SK-N-SH (cell line): ENCODE results near the gene SYNJ1. TPM values are rescaled to one million over a fixed set of nuclear protein-coding genes. Genes with fewer than 3 reads are reported as not detected.

Experiments used
- EZH2phosphoT487 ChIP-seq: fragments of 200-600 bp; sonication (generic); IDR thresholded peaks from 2 replicates; pipeline ENCODE4 v1.6.1; 2017; ENCODE audit warnings: low read depth, mixed run types, mild to moderate bottlenecking, antibody characterized with exemption, moderate library complexity, borderline replicate concordance
- FOSL2 ChIP-seq: IDR thresholded peaks from 2 replicates; pipeline ENCODE4 v1.4.0; 2012; ENCODE audit warnings: low read depth, mild to moderate bottlenecking, moderate library complexity, borderline replicate concordance
- JUND ChIP-seq: IDR thresholded peaks from 2 replicates; pipeline ENCODE4 v1.4.0; 2012
- MAX ChIP-seq: IDR thresholded peaks from 2 replicates; pipeline ENCODE4 v1.4.0; 2012; ENCODE audit warnings: low read depth
- MEF2A ChIP-seq: IDR thresholded peaks from 2 replicates; pipeline ENCODE4 v1.4.0; 2012; ENCODE audit warnings: low read depth, borderline replicate concordance
- MXI1 ChIP-seq: IDR thresholded peaks from 2 replicates; pipeline ENCODE4 v1.6.1; 2012; ENCODE audit warnings: mild to moderate bottlenecking, low read depth, low read length, improper control_type of control experiment
- POLR2AphosphoS5 ChIP-seq: IDR thresholded peaks from 2 replicates; pipeline ENCODE4 v1.6.1; 2012; ENCODE audit warnings: low read depth, low read length
- RCOR1 ChIP-seq: fragments of 150-350 bp; IDR thresholded peaks from 2 replicates; pipeline ENCODE4 v1.6.1; 2017; ENCODE audit warnings: antibody characterized with exemption, low read length
- REST ChIP-seq: IDR thresholded peaks from 2 replicates; pipeline ENCODE4 v1.6.1; 2012; ENCODE audit warnings: mild to moderate bottlenecking, low read depth, low read length, moderate library complexity
- RFX5 ChIP-seq: IDR thresholded peaks from 2 replicates; pipeline ENCODE4 v1.6.1; 2012; ENCODE audit warnings: mild to moderate bottlenecking, improper control_type of control experiment, low read length
- TAF1 ChIP-seq: IDR thresholded peaks from 2 replicates; pipeline ENCODE4 v1.6.1; 2012; ENCODE audit warnings: low read depth, mild to moderate bottlenecking, low read length, moderate library complexity, borderline replicate concordance
- USF2 ChIP-seq: fragments of 150-350 bp; IDR thresholded peaks from 2 replicates; pipeline ENCODE4 v1.6.1; 2017; ENCODE audit warnings: antibody characterized with exemption, low read length, low read depth, borderline replicate concordance
- ZBTB33 ChIP-seq: IDR thresholded peaks from 2 replicates; pipeline ENCODE4 v1.4.0; 2012; ENCODE audit warnings: low read depth, borderline replicate concordance
- polyA plus RNA-seq, 3 experiments: library from polyadenylated mRNA; depleted of rRNA; stranded (reverse); fragments of >200 nt; gene quantifications; 2 replicates each; pipeline ENCODE4 v1.2.3, GENCODE V29; 2012
- TF ChIP-seq, protein P1 (sequence below): fragments of 150-350 bp; IDR thresholded peaks from 2 replicates; pipeline ENCODE4 v1.6.1; 2016; ENCODE audit warnings: mild to moderate bottlenecking, low read depth, low read length

SYNJ1 gene
- polyA plus RNA-seq, 1 of the 3 experiments (the other 2 are of a cell fraction), result 3.3 TPM

DNA sequence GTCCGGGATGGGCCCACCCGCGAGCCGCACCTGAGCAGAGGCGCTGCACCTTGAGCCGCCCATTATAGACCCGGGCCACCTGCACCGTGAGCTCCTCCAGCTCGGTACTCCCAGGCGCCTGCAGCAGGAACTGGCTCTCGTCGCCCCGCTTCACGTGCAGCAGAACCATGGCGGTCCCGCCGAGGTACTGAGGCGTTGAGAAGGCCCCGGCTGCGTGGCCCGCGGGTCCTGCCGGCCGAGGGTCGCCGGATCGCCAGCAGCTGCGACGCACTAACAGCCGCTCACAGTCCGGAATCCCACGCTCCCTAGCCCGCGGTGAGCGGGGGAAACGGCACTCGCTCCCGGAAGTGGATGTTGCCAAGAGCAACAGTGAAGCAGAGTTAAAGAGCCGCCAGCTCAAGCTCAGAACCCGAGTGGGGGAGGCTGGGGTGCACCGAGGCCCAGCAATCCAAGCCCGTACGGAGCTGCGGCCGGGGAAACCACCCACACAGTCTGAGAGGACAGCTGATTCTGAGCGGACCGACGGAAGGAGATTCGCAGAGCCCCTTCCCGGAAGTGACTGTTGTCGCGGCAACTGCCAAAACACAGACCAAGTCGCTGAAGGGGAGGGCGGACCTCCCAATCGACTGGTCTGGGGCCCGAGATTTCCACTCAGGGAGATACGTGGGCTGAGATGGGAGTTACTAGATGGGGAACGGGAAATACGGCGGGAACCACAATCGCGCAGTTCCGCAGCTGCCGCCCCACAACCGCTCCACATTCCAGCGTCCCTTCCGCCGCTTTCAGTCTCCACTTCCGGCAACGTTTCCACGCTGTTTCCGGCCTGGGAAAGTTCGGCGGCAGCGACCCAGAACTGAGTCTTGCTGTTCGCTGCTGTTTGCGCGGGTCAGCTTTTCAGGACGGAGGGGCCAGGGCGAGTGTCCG lies 115.5 kb downstream of the SYNJ1 start, which contains the start of gene CFAP298 (continued):
- TF ChIP-seq EZH2phosphoT487 (no peak), RFX5 (no peak), MEF2A (no peak), ZBTB33 (no peak), FOSL2 (no peak), POLR2AphosphoS5 (peak; percentile 90), USF2 (no peak), TAF1 (peak; percentile 59), JUND (no peak), RCOR1 (no peak), MXI1 (peak; percentile 83), REST (peak; percentile 62; the same call in 1 of the 2 replicates), MAX (peak; percentile 94)
- TF ChIP-seq, protein P1, sequence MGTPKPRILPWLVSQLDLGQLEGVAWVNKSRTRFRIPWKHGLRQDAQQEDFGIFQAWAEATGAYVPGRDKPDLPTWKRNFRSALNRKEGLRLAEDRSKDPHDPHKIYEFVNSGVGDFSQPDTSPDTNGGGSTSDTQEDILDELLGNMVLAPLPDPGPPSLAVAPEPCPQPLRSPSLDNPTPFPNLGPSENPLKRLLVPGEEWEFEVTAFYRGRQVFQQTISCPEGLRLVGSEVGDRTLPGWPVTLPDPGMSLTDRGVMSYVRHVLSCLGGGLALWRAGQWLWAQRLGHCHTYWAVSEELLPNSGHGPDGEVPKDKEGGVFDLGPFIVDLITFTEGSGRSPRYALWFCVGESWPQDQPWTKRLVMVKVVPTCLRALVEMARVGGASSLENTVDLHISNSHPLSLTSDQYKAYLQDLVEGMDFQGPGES, result 0 out of 2 replicates have a peak, but pooled peaks have one; percentile 4
- TF ChIP-seq, all 33 proteins: peak for 15
